NCI-H748 (cell line): ENCODE data around the gene ACVRL1.
"Not testable (repeated sequence)": the region's sequence is repeated elsewhere in the genome, so short reads cannot be mapped to it uniquely, and the experiment has no call there.

Source experiments
- DNase-seq: peaks from one replicate; lab custom pipeline; 2025; ENCODE audit not compliant: unreplicated experiment; lab: John Stamatoyannopoulos, UW

ACVRL1 gene

GRCh38 chr12:51873251-51873994 lies 33.9 kb upstream of the ACVRL1 start:
- DNase-seq = no peak

- no peak for DNase-seq
These were observed 33.3 kb upstream of the ACVRL1 start for GRCh38 chr12:51874000-51874399.

GRCh38 chr12:51874486-51874885 lies 32.8 kb upstream of the ACVRL1 start:
- DNase-seq = no peak

- no peak for DNase-seq
These were observed 28.2 kb upstream of the ACVRL1 start for GRCh38 chr12:51879102-51879501.

GRCh38 chr12:51883295-51883694 lies 24.0 kb upstream of the ACVRL1 start:
- no peak for DNase-seq

GRCh38 chr12:51883998-51884675 lies 23.2 kb upstream of the ACVRL1 start:
- DNase-seq = no peak

- DNase-seq = no peak
These were observed 22.6 kb upstream of the ACVRL1 start for GRCh38 chr12:51884676-51885229.

GRCh38 chr12:51885294-51886020 lies 21.8 kb upstream of the ACVRL1 start:
- DNase-seq = not testable (repeated sequence)

- no peak for DNase-seq
These were observed 21.1 kb upstream of the ACVRL1 start for GRCh38 chr12:51886021-51886710.

GRCh38 chr12:51887476-51888315 lies 19.6 kb upstream of the ACVRL1 start, which contains the start of gene ANKRD33:
Gene ANKRD33 (plus strand): TSS chr12:51888103. CDS start chr12:51888187, 84 bp downstream.
- DNase-seq = no peak

GRCh38 chr12:51888316-51889215 lies 18.7 kb upstream of the ACVRL1 start:
- DNase-seq = no peak

GRCh38 chr12:51889216-51890132 lies 17.8 kb upstream of the ACVRL1 start:
- DNase-seq = no peak

- DNase-seq = no peak
These were observed 17.2 kb upstream of the ACVRL1 start for GRCh38 chr12:51890133-51890464.

- no peak for DNase-seq
These were observed 16.7 kb upstream of the ACVRL1 start for GRCh38 chr12:51890511-51891171.

GRCh38 chr12:51891843-51892242 lies 15.5 kb upstream of the ACVRL1 start:
- DNase-seq = no peak

GRCh38 chr12:51893786-51894185 lies 13.5 kb upstream of the ACVRL1 start:
- DNase-seq = no peak

- DNase-seq = no peak
These were observed 11.7 kb upstream of the ACVRL1 start for GRCh38 chr12:51895378-51896135.
